H9 (cell line): ENCODE measurements around the gene ADAMTS18. TPM values are rescaled to one million over a fixed set of nuclear protein-coding genes. Genes with fewer than 3 reads are reported as not detected.

Source experiments
- DNase-seq: peaks from one replicate; pipeline ENCODE4 v3.0.0-alpha.2; 2017
- H2AFZ ChIP-seq: one replicate; pipeline ENCODE4 v1.6.1; 2013; ENCODE audit warnings: mild to moderate bottlenecking, low read length, control low read depth, moderate library complexity
- H2AK5ac ChIP-seq: 2 replicates; pipeline ENCODE4 v1.6.1; 2013; ENCODE audit warnings: low read length, control low read depth, mixed read lengths; ENCODE audit not compliant: insufficient read length
- H2BK120ac ChIP-seq: one replicate; pipeline ENCODE4 v1.6.1; 2013; ENCODE audit warnings: low read depth, mild to moderate bottlenecking, low read length, control low read depth, inconsistent platforms; ENCODE audit not compliant: poor library complexity, severe bottlenecking
- H2BK12ac ChIP-seq: 2 replicates; pipeline ENCODE4 v1.6.1; 2013; ENCODE audit warnings: low read length, control low read depth, mixed read lengths, low read depth; ENCODE audit not compliant: insufficient read length
- H2BK15ac ChIP-seq: 2 replicates; pipeline ENCODE4 v1.6.1; 2013; ENCODE audit warnings: low read depth, low read length, control low read depth
- H2BK20ac ChIP-seq: one replicate; pipeline ENCODE4 v1.6.1; 2013; ENCODE audit warnings: low read depth, mild to moderate bottlenecking, low read length, control low read depth, inconsistent platforms; ENCODE audit not compliant: poor library complexity, severe bottlenecking
- H2BK5ac ChIP-seq: 2 replicates; pipeline ENCODE4 v1.6.1; 2013; ENCODE audit warnings: low read length, control low read depth, mixed read lengths; ENCODE audit not compliant: insufficient read length
- H3K14ac ChIP-seq: 2 replicates; pipeline ENCODE4 v1.6.1; 2013; ENCODE audit warnings: low read length, control low read depth; ENCODE audit not compliant: insufficient read depth
- H3K18ac ChIP-seq: 2 replicates; pipeline ENCODE4 v1.6.1; 2013; ENCODE audit warnings: low read depth, mild to moderate bottlenecking, mixed read lengths, low read length, control low read depth; ENCODE audit not compliant: insufficient read length
- H3K23ac ChIP-seq: 2 replicates; pipeline ENCODE4 v1.6.1; 2013; ENCODE audit warnings: low read length, control low read depth, mixed read lengths, low read depth; ENCODE audit not compliant: insufficient read length
- H3K23me2 ChIP-seq: 2 replicates; pipeline ENCODE4 v1.6.1; 2013; ENCODE audit warnings: low read depth, mild to moderate bottlenecking, mixed read lengths, low read length, control low read depth; ENCODE audit not compliant: insufficient read length, poor library complexity, severe bottlenecking
- H3K27ac ChIP-seq: 2 replicates; pipeline ENCODE4 v1.5.1; 2013; ENCODE audit warnings: low read length, control low read depth, mixed read lengths, low read depth; ENCODE audit not compliant: insufficient read length
- H3K27me3 ChIP-seq: 2 replicates; pipeline ENCODE4 v1.6.1; 2013; ENCODE audit warnings: low read length, control low read depth, inconsistent platforms; ENCODE audit not compliant: insufficient read depth
- H3K4ac ChIP-seq: 2 replicates; pipeline ENCODE4 v1.6.1; 2013; ENCODE audit warnings: low read depth, mild to moderate bottlenecking, control low read depth, inconsistent platforms, low read length, moderate library complexity
- H3K4me1 ChIP-seq: 2 replicates; pipeline ENCODE4 v1.6.1; 2013; ENCODE audit warnings: low read length, control low read depth, inconsistent platforms; ENCODE audit not compliant: insufficient read depth
- H3K4me2 ChIP-seq: 2 replicates; pipeline ENCODE4 v1.6.1; 2013; ENCODE audit warnings: low read length, control low read depth, mixed read lengths; ENCODE audit not compliant: insufficient read length, insufficient read depth
- H3K56ac ChIP-seq: 2 replicates; pipeline ENCODE4 v1.6.1; 2013; ENCODE audit warnings: low read depth, mild to moderate bottlenecking, mixed read lengths, low read length, control low read depth; ENCODE audit not compliant: insufficient read length
- H3K79me1 ChIP-seq: 2 replicates; pipeline ENCODE4 v1.6.1; 2013; ENCODE audit warnings: low read depth, mild to moderate bottlenecking, moderate library complexity, low read length, control low read depth, inconsistent platforms; ENCODE audit not compliant: insufficient read depth, poor library complexity, severe bottlenecking
- H3K79me2 ChIP-seq: 2 replicates; pipeline ENCODE4 v1.6.1; 2013; ENCODE audit warnings: low read length, control low read depth, inconsistent platforms; ENCODE audit not compliant: insufficient read depth
- H3K9ac ChIP-seq: 2 replicates; pipeline ENCODE4 v1.6.1; 2013; ENCODE audit warnings: low read length, control low read depth, mixed read lengths; ENCODE audit not compliant: insufficient read length; ENCODE audit errors: extremely low read depth
- H3K9me3 ChIP-seq: one replicate; pipeline ENCODE4 v1.6.1; 2013; ENCODE audit warnings: low read depth, low read length, inconsistent platforms; ENCODE audit not compliant: control insufficient read depth
- H3T11ph ChIP-seq: one replicate; pipeline ENCODE4 v1.6.1; 2013; ENCODE audit warnings: mild to moderate bottlenecking, low read length, control low read depth, inconsistent platforms
- H4K20me1 ChIP-seq: one replicate; pipeline ENCODE4 v1.6.1; 2013; ENCODE audit not compliant: control insufficient read depth, insufficient read length, insufficient read depth
- H4K5ac ChIP-seq: 2 replicates; pipeline ENCODE4 v1.6.1; 2013; ENCODE audit warnings: low read depth, mild to moderate bottlenecking, mixed read lengths, low read length, control low read depth; ENCODE audit not compliant: insufficient read length
- H4K8ac ChIP-seq: replicated peaks from 2 replicates; pipeline ENCODE4 v1.6.1; 2013; ENCODE audit warnings: low read length, control low read depth, mixed read lengths, low read depth; ENCODE audit not compliant: insufficient read length
- H4K91ac ChIP-seq: 2 replicates; pipeline ENCODE4 v1.6.1; 2013; ENCODE audit warnings: low read depth, mild to moderate bottlenecking, moderate library complexity, mixed read lengths, low read length, control low read depth; ENCODE audit not compliant: insufficient read length
- H3K27ac Mint-ChIP-seq, 3 experiments: 2 replicates in 2 of 3; 3 replicates in 1 of 3; pipeline ENCODE4 v1.8.0; 2020 to 2021; ENCODE audit warnings: mixed read lengths in 3 of 3, mild to moderate bottlenecking in 1 of 3, moderate library complexity in 1 of 3
- H3K27me3 Mint-ChIP-seq: 2 replicates; pipeline ENCODE4 v1.8.0; 2021; ENCODE audit warnings: low read depth, mild to moderate bottlenecking, moderate library complexity, mixed read lengths
- H3K36me3 Mint-ChIP-seq, 3 experiments: 2 replicates in 2 of 3; 3 replicates in 1 of 3; pipeline ENCODE4 v1.8.0; 2020 to 2021; ENCODE audit warnings: low read depth in 3 of 3, mixed read lengths in 3 of 3; ENCODE audit not compliant: insufficient read depth in 1 of 3
- H3K4me1 Mint-ChIP-seq, 2 experiments: 2 replicates each; pipeline ENCODE4 v1.8.0; 2020; ENCODE audit warnings: mixed read lengths in 2 of 2
- H3K4me3 Mint-ChIP-seq, 2 experiments: 2 replicates in 1 of 2; 3 replicates in 1 of 2; pipeline ENCODE4 v1.8.0; 2020 to 2021; ENCODE audit warnings: mild to moderate bottlenecking in 2 of 2, mixed read lengths in 2 of 2, moderate library complexity in 1 of 2
- H3K9me3 Mint-ChIP-seq, 2 experiments: 2 replicates in 1 of 2; 3 replicates in 1 of 2; pipeline ENCODE4 v1.8.0; 2020; ENCODE audit warnings: mild to moderate bottlenecking in 2 of 2, mixed read lengths in 2 of 2, moderate library complexity in 1 of 2
- WGBS: extraction: QIAGEN DNeasy Blood & Tissue Kit; methylation state at CpG from one replicate; pipeline ENCODE4 v1.1.7; 2013; ENCODE audit warnings: missing lambda C conversion rate, low lambda C conversion rate, mixed read lengths; ENCODE audit not compliant: insufficient read length; ENCODE audit errors: extremely low coverage; 5-methylcytosine and 5-hydroxymethylcytosine counted together
- total RNA-seq: library from RNA; stranded (reverse); gene quantifications from 2 replicates; pipeline ENCODE4 v1.2.1, GENCODE V29; 2021
- TF ChIP-seq, protein P1 (sequence below): fragments of 200-600 bp; sonication (generic); conservative IDR thresholded peaks from 3 replicates; pipeline ENCODE4 v1.8.0; 2021; ENCODE audit warnings: antibody characterized with exemption, mild to moderate bottlenecking

The ADAMTS18 gene
- total RNA-seq, 1 experiment from 2014 or later = 0.07 TPM

DNA sequence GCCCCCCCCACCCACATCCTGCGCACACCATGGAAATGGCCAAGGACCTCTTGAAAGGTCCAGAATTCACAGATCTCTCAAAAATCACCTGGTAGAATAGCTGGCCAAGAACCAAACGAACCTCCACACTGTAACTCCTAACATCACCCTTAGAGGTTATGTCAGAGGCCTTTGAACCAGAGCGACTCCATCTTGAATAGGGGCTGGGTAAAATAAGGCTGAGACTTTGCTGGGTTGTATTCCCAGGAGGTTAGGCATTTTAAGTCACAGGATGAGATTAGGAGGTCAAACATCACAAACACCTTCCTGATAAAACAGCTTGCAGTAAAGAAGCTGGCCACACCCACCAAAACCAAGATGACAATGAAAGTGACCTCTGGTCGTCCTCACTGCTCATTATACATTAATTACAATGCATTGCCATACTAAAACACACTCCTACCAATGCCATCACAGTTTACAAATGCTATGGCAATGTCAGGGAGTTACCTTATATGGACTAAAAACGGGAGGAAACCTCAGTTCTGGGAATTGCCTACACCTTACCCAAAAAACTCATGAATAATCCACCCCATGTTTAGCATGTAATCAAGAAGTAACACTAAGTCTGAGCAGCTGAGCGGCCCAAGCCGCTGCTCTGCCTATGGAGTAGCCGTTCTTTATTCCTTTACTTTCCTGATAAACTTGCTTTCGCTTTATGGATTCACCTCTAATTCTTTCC is 200.9 kb downstream of the ADAMTS18 start:
- Histone ChIP-seq H3K27ac (no peak overlapping the region), H4K5ac (no peak overlapping the region), H3K9ac (no peak overlapping the region), H4K8ac (no peak overlapping the region), H2AK5ac (no peak overlapping the region), H3K4me2 (no peak overlapping the region), H3K14ac (no peak overlapping the region), H3K56ac (no peak overlapping the region), H2BK5ac (no peak overlapping the region), H3T11ph (no peak overlapping the region), H3K4ac (no peak overlapping the region), H3K4me1 (no peaks in the 10 kb centered on the region; the same call in 1 of the 2 replicates), H4K20me1 (no peaks in the 10 kb centered on the region), H2AFZ (no peak overlapping the region), H4K91ac (no peak overlapping the region), H2BK15ac (no peak overlapping the region), H3K23ac (no peak overlapping the region), H3K23me2 (no peaks in the 10 kb centered on the region), H3K79me1 (no peaks in the 10 kb centered on the region), H3K27me3 (no peaks in the 10 kb centered on the region; the same call in 1 of the 2 replicates), H2BK12ac (no peak overlapping the region), H3K18ac (no peak overlapping the region), H3K9me3 (no peaks in the 10 kb centered on the region), H3K79me2 (no peaks in the 10 kb centered on the region), H2BK20ac (no peak overlapping the region), H2BK120ac (no peak overlapping the region)
- Mint-ChIP-seq H3K4me3 (no peak overlapping the region), H3K27me3 (peaks cover 6% of the 10 kb centered on the region), H3K9me3 (no peaks in the 10 kb centered on the region), H3K27ac (no peak overlapping the region), H3K4me1 (peaks cover 31 to 32% of the 10 kb centered on the region in 2 experiments), H3K36me3 (no peaks in the 10 kb centered on the region)
- DNase-seq = no peak
- TF ChIP-seq, protein P1, sequence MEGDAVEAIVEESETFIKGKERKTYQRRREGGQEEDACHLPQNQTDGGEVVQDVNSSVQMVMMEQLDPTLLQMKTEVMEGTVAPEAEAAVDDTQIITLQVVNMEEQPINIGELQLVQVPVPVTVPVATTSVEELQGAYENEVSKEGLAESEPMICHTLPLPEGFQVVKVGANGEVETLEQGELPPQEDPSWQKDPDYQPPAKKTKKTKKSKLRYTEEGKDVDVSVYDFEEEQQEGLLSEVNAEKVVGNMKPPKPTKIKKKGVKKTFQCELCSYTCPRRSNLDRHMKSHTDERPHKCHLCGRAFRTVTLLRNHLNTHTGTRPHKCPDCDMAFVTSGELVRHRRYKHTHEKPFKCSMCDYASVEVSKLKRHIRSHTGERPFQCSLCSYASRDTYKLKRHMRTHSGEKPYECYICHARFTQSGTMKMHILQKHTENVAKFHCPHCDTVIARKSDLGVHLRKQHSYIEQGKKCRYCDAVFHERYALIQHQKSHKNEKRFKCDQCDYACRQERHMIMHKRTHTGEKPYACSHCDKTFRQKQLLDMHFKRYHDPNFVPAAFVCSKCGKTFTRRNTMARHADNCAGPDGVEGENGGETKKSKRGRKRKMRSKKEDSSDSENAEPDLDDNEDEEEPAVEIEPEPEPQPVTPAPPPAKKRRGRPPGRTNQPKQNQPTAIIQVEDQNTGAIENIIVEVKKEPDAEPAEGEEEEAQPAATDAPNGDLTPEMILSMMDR = no peak
- WGBS = no CpG with 5 or more reads among the region's 9 CpGs

Other genes with a start within 250 kb of the ADAMTS18 start
- gene MON1B, start 243.8 kb downstream of the ADAMTS18 start, total RNA-seq = 48.0 and 49.4 TPM in 2 replicates
- gene SYCE1L, start 235.6 kb downstream of the ADAMTS18 start, total RNA-seq = 9.9 and 11.5 TPM in 2 replicates